ENCODE data around the gene CLMN.

The CLMN gene

DNA sequence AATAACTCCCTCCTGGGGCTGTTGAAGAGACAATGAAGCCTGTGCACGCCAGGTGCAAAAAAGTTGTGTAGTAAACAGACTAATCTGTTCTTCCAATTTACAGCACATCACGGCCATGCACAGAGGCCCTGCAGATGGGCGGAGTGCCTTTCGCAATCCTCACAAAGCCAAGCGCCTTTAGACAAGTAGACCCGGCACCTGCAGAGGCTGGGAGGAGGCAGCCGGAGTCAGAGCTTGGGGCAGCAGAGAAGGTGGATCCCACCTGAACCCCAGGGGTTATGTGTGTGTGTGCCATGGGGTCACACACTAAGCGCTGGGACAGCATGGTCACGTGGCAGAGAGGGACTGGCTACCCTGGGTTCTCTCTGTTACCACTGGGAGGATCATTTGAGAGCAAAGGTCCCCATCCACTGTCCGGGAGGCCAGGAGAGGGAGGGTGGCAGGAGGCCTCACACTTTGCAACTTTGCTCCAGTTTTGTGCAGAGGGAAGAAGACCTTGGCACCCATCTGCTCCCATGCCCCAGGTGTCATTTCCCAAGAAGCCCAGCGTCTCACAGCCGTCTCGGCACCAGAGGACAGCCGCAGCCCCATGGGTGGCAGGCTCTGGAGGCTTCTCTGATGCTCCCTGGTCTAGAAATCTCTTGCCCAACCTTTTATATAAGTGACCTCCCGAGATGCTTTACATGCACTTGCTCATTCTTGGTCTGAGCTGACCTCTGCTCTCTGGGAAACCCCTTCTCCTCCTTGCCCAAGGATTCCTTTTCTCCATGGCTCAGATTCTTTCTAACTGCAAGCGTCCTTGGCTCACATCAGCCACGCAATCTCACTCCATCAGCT lies 82.4 kb downstream of the CLMN start:
- no peak for DNase-seq

GRCh38 chr14:95236221-95236620 lies 83.5 kb downstream of the CLMN start:
- DNase-seq, result no peak

DNA sequence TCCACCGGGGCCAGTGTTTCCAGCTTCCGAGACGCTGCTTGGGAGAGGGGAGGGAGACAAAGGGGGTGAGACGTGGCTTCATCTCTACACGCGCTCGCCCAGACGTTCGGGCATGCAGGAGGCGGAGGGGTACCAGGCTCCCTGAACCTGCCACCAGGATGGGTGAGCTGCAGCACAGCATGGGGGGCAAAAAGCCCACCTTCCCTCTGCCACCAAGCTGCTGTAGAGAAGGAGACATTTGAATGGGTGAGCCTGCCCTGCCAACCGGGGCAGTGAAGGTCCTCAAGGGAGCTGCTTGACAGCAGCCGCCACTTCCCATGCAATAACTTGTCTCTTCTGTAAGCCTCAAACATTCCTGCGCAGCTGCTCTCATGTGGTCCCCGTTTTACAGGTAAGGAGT lies 83.9 kb downstream of the CLMN start:
- DNase-seq, result no peak

GRCh38 chr14:95235351-95235750 lies 84.4 kb downstream of the CLMN start:
- no peak for DNase-seq

DNA sequence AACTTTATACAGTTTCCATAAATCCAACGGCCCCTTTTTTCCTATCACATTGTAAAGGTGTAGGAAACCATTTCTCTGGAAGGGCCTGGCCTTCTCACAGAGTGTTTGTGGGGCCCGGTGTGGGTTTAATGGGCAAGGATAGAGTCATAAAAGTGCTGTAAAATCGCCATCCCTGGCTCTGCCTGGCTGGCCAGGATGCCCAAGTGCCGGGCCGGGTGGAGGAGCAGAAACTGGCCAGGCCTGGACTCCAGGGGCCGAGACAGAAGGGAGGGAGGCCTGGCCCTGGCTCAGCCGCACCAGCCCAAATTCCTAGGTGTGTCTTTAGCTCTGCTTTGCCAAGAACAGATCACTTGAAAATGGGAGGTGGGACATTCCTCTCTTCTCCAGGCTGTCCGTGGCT lies 85.3 kb downstream of the CLMN start:
- no peak for DNase-seq

DNA sequence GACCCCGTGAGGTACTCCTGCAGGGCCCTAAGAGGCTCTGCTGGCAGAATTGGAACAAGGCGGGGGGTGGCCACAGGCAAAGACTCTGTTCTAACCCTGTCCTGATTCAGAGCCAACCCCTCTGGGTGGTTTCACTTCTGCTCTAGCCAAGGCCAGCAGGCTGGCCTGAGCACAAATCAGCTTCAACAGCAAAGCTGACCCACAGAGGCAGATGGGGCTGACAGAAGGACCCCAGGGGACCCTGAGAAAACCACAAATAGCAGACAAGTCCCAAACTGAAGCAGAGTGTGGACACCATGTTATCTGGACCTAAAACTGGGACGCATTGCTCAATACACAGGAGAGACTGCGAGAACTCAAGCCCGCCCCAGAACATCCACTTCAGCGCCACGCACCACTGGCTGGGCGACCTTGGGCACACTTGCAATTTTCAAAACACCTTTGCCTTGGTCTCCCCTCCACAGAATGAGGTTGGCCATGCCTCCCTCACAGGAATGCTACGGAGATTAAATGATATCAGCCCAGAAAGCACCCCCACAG lies 85.9 kb downstream of the CLMN start:
- no peak for DNase-seq

DNA sequence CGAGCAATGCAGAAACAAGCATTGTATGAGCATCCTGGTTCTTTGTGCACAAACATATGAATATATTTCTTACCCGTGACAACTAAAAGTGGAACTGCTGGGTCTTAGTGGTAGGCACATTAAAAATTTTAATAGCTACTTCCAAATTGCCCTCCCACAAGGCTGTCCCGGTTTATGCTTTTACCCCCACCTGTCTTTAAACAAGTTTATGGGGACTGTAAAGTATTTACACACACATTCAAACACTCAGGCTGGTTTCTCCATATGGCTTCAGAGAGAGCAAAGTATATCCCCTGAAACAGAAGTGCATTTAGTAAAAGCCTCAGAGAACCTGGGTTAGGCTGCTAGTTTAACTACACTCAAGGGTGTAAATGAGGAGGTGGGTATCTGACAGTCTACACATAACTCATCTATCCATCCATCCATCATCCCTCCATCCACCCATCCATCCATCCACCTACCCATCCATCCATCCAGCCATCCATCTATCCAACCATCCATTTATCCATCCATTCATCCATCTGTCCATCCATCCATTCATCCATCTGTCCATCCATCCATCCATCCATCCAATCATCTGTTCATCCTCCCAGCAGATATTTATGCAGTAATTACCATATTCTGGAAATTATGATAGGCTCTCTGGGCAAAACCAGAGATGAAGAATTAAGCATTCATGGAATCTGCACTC lies 86.7 kb downstream of the CLMN start:
- no peak for DNase-seq

- no peak for DNase-seq
These were observed 87.6 kb downstream of the CLMN start for GRCh38 chr14:95231966-95232633.

- no peak for DNase-seq
These were observed 90.0 kb downstream of the CLMN start for GRCh38 chr14:95229749-95230148.

GRCh38 chr14:95228240-95228639 lies 91.5 kb downstream of the CLMN start:
- DNase-seq, result no peak

- no peak for DNase-seq
These were observed 92.3 kb downstream of the CLMN start for GRCh38 chr14:95227279-95227860.

DNA sequence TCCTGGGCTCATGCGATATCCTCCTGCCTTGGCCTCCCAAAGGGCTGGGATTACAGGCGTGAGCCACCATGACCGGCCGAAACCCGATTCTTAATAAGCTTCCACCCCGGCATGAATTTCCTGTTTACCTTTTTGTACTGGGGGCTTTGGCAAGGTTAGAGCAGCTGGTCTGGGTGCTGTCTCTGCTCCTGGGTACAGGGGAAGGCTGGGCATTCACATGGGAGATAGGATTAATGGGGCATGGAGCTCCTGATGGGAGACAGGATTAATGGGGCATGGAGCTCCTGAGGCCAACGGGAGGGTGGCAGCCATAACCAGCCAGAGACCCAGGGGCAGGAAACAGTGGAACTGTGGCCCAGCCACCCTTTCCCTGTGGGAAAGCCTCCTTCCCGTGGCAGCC lies 92.9 kb downstream of the CLMN start:
- DNase-seq, result no peak

DNA sequence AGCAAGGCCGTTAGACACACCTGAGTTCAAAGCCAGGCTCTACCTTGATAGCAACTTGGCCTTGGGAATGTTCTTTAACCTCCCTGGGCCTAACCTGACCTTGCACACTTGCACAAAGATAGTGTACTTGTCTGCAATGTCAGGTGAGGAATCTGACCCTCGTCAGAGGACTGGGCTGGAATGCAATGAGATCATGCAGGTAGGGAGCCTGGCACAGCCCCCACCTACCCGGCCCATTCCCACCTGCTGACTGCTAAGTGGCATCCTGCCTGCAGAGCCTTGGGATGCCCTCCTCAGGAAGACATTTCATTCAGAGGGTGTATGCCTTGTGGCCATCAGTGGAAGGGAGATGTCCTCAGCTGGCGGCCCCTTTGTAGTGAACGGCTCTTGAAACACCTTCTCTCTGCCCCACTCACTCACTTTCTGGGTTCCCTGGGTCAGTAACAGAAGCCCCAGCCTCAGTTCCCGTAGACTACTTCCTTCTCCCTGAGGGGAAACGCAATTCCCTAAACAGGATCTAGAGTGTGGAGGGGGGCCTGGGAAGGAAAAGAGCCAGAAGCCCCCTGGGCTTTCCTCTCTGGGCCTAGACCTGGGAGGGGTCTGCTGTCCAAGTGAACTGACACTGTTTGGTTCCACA lies 94.3 kb downstream of the CLMN start:
- no peak for DNase-seq

DNA sequence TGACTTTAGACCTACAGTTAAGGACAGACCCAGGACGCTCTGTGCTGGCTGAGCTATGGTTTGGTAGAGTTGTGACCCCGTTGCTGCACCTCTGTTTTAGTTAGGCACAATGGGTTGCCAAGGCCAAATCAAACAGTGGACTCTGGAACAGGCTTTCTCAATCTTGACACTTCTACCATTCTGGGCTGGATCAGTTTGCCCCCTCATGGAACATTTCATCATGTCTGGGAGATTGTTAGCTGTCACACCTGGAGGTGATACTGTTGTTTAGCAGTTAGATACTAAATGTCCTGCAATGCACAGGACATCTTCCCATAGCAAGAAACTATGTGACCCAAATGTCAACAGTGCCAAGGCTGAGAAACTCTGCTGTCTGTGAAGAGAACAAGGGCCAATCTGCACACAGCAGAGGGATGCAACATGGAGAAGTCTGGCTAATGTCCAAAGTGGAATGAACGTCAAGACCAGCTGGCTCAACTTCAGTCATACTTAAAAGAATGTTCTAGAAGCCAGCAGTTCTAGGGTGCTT lies 96.8 kb downstream of the CLMN start:
- DNase-seq, result no peak

GRCh38 chr14:95222151-95222631 lies 97.5 kb downstream of the CLMN start:
- DNase-seq, result no peak

DNA sequence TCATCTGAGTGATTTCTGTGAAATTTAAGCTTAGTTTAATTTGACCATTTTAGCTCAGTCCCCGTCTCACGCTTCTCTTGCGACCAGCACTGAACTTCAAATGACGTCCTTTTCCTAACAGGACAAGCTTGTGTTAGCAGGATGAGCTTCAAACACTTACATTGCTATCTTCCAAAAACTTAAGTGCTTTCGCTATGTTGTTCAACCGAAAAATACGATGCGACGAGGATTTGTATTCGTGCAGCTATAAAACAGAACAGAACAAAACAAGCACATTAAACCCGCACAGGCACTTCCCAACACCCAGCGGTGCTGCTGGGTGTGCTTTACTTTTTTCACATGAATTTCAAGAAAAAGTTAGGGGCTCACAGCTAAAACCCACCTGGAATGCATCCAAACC lies 98.2 kb downstream of the CLMN start:
- DNase-seq, result no peak

GRCh38 chr14:95220663-95221231 lies 99.0 kb downstream of the CLMN start:
- DNase-seq, result no peak

GRCh38 chr14:95218472-95219193 lies 101.1 kb downstream of the CLMN start:
- no peak for DNase-seq

- DNase-seq, result no peak
These were observed 101.7 kb downstream of the CLMN start for GRCh38 chr14:95218006-95218405.

GRCh38 chr14:95217391-95217900 lies 102.3 kb downstream of the CLMN start:
- DNase-seq, result no peak

- DNase-seq, result no peak
These were observed 103.7 kb downstream of the CLMN start for GRCh38 chr14:95216008-95216407.

Measured in stimulated activated CD4-positive, alpha-beta T cell treated with anti-CD3 and anti-CD28 coated beads, Interleukin-2, amount 100 ng/mL, for 24 hours (primary cell).